HepG2 (cell line): ENCODE data around the gene CKB. TPM values are rescaled to one million over a fixed set of nuclear protein-coding genes. Genes with fewer than 3 reads are reported as not detected.

Experiments
- EP300 ChIP-seq, 3 experiments: sonication (generic) in 1 of 3; formaldehyde crosslinking in 1 of 3; IDR thresholded peaks; 2 replicates each; pipeline versions ENCODE4 v1.5.1 to v1.6.1; 2011 to 2020; ENCODE audit warnings: low read depth in 2 of 3, low read length in 2 of 3, borderline replicate concordance in 1 of 3, improper control_type of control experiment in 1 of 3, mild to moderate bottlenecking in 1 of 3, missing genetic modification reagents in 1 of 3, moderate library complexity in 1 of 3
- FOXA1 ChIP-seq, 2 experiments: fragments of 450-650 bp in 1 of 2; sonication (generic) in 1 of 2; formaldehyde crosslinking in 1 of 2; IDR thresholded peaks; 2 replicates each; pipeline versions ENCODE4 v1.4.0 to v1.6.1; 2016 to 2020; ENCODE audit warnings: missing genetic modification reagents in 1 of 2
- GATAD1 ChIP-seq: IDR thresholded peaks from 2 replicates; pipeline ENCODE4 v1.6.1; 2016; ENCODE audit warnings: missing genetic modification reagents, missing compliant biosample characterization
- GATAD2A ChIP-seq: IDR thresholded peaks from 2 replicates; pipeline ENCODE4 v1.6.1; 2016
- HMG20A ChIP-seq: IDR thresholded peaks from 2 replicates; pipeline ENCODE4 v1.6.1; 2016; ENCODE audit warnings: borderline replicate concordance
- HNRNPLL ChIP-seq: fragments of 200-400 bp; formaldehyde crosslinking; IDR thresholded peaks from 2 replicates; pipeline ENCODE4 v1.6.1; 2017; ENCODE audit warnings: mild to moderate bottlenecking, low read depth, low read length; ENCODE audit not compliant: poor library complexity, severe bottlenecking
- KDM6A ChIP-seq: IDR thresholded peaks from 2 replicates; pipeline ENCODE4 v1.6.1; 2016; ENCODE audit warnings: low read depth
- MEIS2 ChIP-seq: sonication (generic); formaldehyde crosslinking; IDR thresholded peaks from 2 replicates; pipeline ENCODE4 v1.9.0; 2021; ENCODE audit warnings: mild to moderate bottlenecking, missing genetic modification reagents
- MIXL1 ChIP-seq: IDR thresholded peaks from 2 replicates; pipeline ENCODE4 v1.6.1; 2016
- NCOR1 ChIP-seq: fragments of 200-600 bp; sonication (generic); IDR thresholded peaks from 2 replicates; pipeline ENCODE4 v1.7.0; 2017; ENCODE audit warnings: antibody characterized with exemption, low read length, borderline replicate concordance
- NONO ChIP-seq, 2 experiments: fragments of 450-650 bp in 1 of 2; sonication (generic) in 1 of 2; formaldehyde crosslinking in 1 of 2; IDR thresholded peaks in 1 of 2; conservative IDR thresholded peaks in 1 of 2; 2 replicates each; pipeline versions ENCODE4 v1.6.1 to v1.8.0; 2017 to 2022; ENCODE audit warnings: mild to moderate bottlenecking in 1 of 2, missing genetic modification reagents in 1 of 2, moderate library complexity in 1 of 2
- PHF20 ChIP-seq: sonication (generic); formaldehyde crosslinking; IDR thresholded peaks from 2 replicates; pipeline ENCODE4 v1.5.0; 2020; ENCODE audit warnings: mild to moderate bottlenecking, missing genetic modification reagents
- PHF8 ChIP-seq: sonication (generic); formaldehyde crosslinking; IDR thresholded peaks from 2 replicates; pipeline ENCODE4 v1.5.0; 2020; ENCODE audit warnings: missing genetic modification reagents
- PRMT3 ChIP-seq: sonication (generic); formaldehyde crosslinking; IDR thresholded peaks from 2 replicates; pipeline ENCODE4 v1.8.1; 2022; ENCODE audit warnings: low read depth, mild to moderate bottlenecking, moderate library complexity, missing genetic modification reagents, borderline replicate concordance
- REPIN1 ChIP-seq: sonication (generic); formaldehyde crosslinking; IDR thresholded peaks from 2 replicates; pipeline ENCODE4 v1.8.0; 2022; ENCODE audit warnings: missing genetic modification reagents, low read depth, mild to moderate bottlenecking, borderline replicate concordance
- SALL1 ChIP-seq: sonication (generic); formaldehyde crosslinking; IDR thresholded peaks from 2 replicates; pipeline ENCODE4 v1.8.0; 2022; ENCODE audit warnings: mild to moderate bottlenecking, missing genetic modification reagents
- SAP130 ChIP-seq: IDR thresholded peaks from 2 replicates; pipeline ENCODE4 v1.6.1; 2016; ENCODE audit warnings: low read depth
- SMARCC2 ChIP-seq: fragments of 450-650 bp; IDR thresholded peaks from 2 replicates; pipeline ENCODE4 v1.6.1; 2017; ENCODE audit warnings: antibody characterized with exemption, mild to moderate bottlenecking
- TEAD3 ChIP-seq: optimal IDR thresholded peaks from 2 replicates; pipeline ENCODE3; 2016; ENCODE audit warnings: borderline replicate concordance
- YEATS4 ChIP-seq: sonication (generic); formaldehyde crosslinking; IDR thresholded peaks from 2 replicates; pipeline ENCODE4 v1.4.0; 2020; ENCODE audit warnings: missing genetic modification reagents, borderline replicate concordance
- ZBTB25 ChIP-seq: IDR thresholded peaks from 2 replicates; pipeline ENCODE4 v1.6.1; 2018; ENCODE audit warnings: missing genetic modification reagents
- ZMYM4 ChIP-seq: sonication (generic); formaldehyde crosslinking; IDR thresholded peaks from 2 replicates; pipeline ENCODE4 v1.8.1; 2023; ENCODE audit warnings: mild to moderate bottlenecking, missing genetic modification reagents
- ZNF143 ChIP-seq: sonication (generic); formaldehyde crosslinking; IDR thresholded peaks from 2 replicates; pipeline ENCODE4 v1.4.0; 2020; ENCODE audit warnings: missing genetic modification reagents
- ZNF205 ChIP-seq: IDR thresholded peaks from 2 replicates; pipeline ENCODE4 v1.6.1; 2018; ENCODE audit warnings: missing biosample characterization, missing genetic modification reagents
- ZNF383 ChIP-seq: sonication (generic); formaldehyde crosslinking; IDR thresholded peaks from 2 replicates; pipeline ENCODE4 v1.4.0; 2020; ENCODE audit warnings: missing genetic modification reagents, mild to moderate bottlenecking, borderline replicate concordance
- ZNF558 ChIP-seq: sonication (generic); formaldehyde crosslinking; IDR thresholded peaks from 2 replicates; pipeline ENCODE4 v1.9.0; 2022; ENCODE audit warnings: mild to moderate bottlenecking, missing genetic modification reagents, borderline replicate concordance
- ZNF563 ChIP-seq: sonication (generic); formaldehyde crosslinking; IDR thresholded peaks from 2 replicates; pipeline ENCODE4 v1.8.0; 2022; ENCODE audit warnings: mild to moderate bottlenecking, moderate library complexity, missing genetic modification reagents
- ZNF770 ChIP-seq: sonication (generic); formaldehyde crosslinking; IDR thresholded peaks from 2 replicates; pipeline ENCODE4 v1.5.0; 2020; ENCODE audit warnings: mild to moderate bottlenecking, missing genetic modification reagents
- ZNF878 ChIP-seq: sonication (generic); formaldehyde crosslinking; IDR thresholded peaks from 2 replicates; pipeline ENCODE4 v1.8.1; 2023; ENCODE audit warnings: mild to moderate bottlenecking, missing genetic modification reagents, moderate library complexity
- polyA plus RNA-seq, 8 experiments: library from polyadenylated mRNA; depleted of rRNA in 3 of 8; stranded (reverse) in 7 of 8; unstranded in 1 of 8; fragments of >200 nt; fragmentation: Illumina TruSeq in 4 of 8; extraction: Trizol in 4 of 8; gene quantifications; 2 replicates each; pipeline versions ENCODE4 v1.2.1 to v1.2.3, GENCODE V29; 2011 to 2016; ENCODE audit warnings: low read depth in 4 of 8, missing spikeins in 1 of 8, mixed read lengths in 1 of 8; ENCODE audit not compliant: insufficient read depth in 1 of 8
- total RNA-seq, 5 experiments: library from RNA; depleted of rRNA; stranded (reverse); fragments of >200 nt; fragmentation: Illumina TruSeq; extraction: Trizol; gene quantifications; 2 replicates each; pipeline ENCODE4 v1.2.3, GENCODE V29; 2016; ENCODE audit warnings: low read depth in 1 of 5

The CKB gene
- total and polyA plus RNA-seq, 2 of the 13 experiments (the other 11 are each of a cell fraction or from before 2014, with no cell fraction given) = 82.3 to 217 TPM

DNA sequence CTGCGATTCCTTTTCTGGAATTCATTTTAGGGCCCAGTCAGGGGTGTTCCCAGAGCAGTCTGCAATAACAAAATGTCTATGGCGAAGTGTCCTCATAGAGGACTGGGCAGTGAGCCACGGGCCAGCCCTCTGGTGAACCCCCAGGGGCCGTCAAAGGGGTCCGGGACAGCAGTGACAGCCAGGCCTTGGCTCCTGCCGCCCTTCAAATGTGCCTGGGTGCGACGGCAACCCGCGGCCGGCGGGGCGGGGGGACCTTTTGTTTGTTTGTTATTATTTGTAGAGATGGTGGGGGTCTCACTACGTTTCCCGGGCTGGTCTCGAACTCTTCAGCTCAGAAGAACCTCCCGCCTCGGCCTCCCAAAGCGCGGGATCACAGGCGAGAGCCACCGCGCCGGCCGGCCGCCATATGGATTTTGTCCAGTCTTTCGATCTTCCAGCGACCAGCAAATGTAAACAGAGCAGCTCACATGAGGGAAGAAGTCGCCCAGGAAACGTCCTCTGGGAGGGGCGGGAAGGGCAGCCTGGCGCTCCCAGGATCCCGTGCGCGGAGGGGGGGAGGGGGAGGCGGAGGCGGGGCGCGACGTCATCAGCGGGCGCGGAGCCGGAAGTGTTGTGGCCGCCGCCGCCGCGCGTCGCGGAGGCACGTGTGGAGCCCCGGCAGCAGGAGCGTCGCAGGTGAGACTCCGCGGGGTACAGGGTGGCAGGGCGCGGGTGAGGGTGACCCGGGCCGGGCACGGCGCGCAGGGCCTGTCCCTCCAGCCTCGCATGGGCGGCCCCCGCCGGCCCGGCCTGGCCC lies 6.2 kb upstream of the CKB start, which contains the start of gene TRMT61A (continued):
- TF ChIP-seq ZNF770 (CRISPR knock-in tag) (peak; percentile 96), SMARCC2 (no peak), PRMT3 (CRISPR knock-in tag) (no peak), YEATS4 (CRISPR knock-in tag) (peak; percentile 77), PHF8 (peak; percentile 79), KDM6A (CRISPR knock-in tag) (no peak), MIXL1 (CRISPR knock-in tag) (peak; percentile 20; the same call in 1 of the 2 replicates), PHF20 (CRISPR knock-in tag) (peak; percentile 86), ZNF878 (no peak), EP300 (IDR thresholded peaks at IDR 0.05; ENCODE audit: low read depth in 2 of 2, low read length in 2 of 2) (peak in 1 of 2 experiments; percentile 26; a peak in 1 of 4 replicates), EP300 (CRISPR knock-in tag; IDR thresholded peaks at IDR 0.05; ENCODE audit: borderline replicate concordance) (no peak), ZNF558 (CRISPR knock-in tag) (peak; percentile 49; the same call in 1 of the 2 replicates), ZMYM4 (CRISPR knock-in tag) (peak; percentile 24; the same call in 1 of the 2 replicates), ZNF143 (CRISPR knock-in tag) (peak; percentile 84), REPIN1 (CRISPR knock-in tag) (peak; percentile 62; the same call in 1 of the 2 replicates), SAP130 (CRISPR knock-in tag) (peak; percentile 96), NONO (IDR thresholded peaks at IDR 0.05) (no peak), NONO (CRISPR knock-in tag; conservative IDR thresholded peaks at IDR 0.05) (peak; percentile 72), FOXA1 (IDR thresholded peaks at IDR 0.05) (no peak), FOXA1 (CRISPR knock-in tag; IDR thresholded peaks at IDR 0.05) (peak; percentile 94), NCOR1 (no peak; the same call in 1 of the 2 replicates), HNRNPLL (no peak), ZNF205 (no peak), ZNF563 (CRISPR knock-in tag) (peak; percentile 63; the same call in 1 of the 2 replicates), HMG20A (no peak), SALL1 (CRISPR knock-in tag) (peak; percentile 58), MEIS2 (CRISPR knock-in tag) (peak; percentile 34), ZBTB25 (CRISPR knock-in tag) (peak; percentile 58; the same call in 1 of the 2 replicates), ZNF383 (CRISPR knock-in tag) (no peak), GATAD1 (CRISPR knock-in tag) (peak; percentile 89), TEAD3 (CRISPR knock-in tag) (no peak), GATAD2A (CRISPR knock-in tag) (peak; percentile 54)
